B cell (primary cell): ENCODE measurements around the gene RALA.
"Not testable (repeated sequence)": the region's sequence is repeated elsewhere in the genome, so short reads cannot be mapped to it uniquely, and the experiment has no call there.

Experiments used
- EZH2 ChIP-seq: IDR thresholded peaks from 2 replicates; pipeline ENCODE4 v1.6.1; 2012; ENCODE audit warnings: borderline replicate concordance, low read depth, mild to moderate bottlenecking, moderate library complexity, low read length; ENCODE audit not compliant: insufficient read depth, poor library complexity, severe bottlenecking
- TF ChIP-seq, protein P1 (sequence below): fragments of 200-600 bp; IDR thresholded peaks from one replicate; pipeline ENCODE4 v1.8.0; 2022; ENCODE audit warnings: antibody characterized with exemption, mild to moderate bottlenecking

- not testable (repeated sequence) for TF ChIP-seq EZH2
- TF ChIP-seq, protein P1, sequence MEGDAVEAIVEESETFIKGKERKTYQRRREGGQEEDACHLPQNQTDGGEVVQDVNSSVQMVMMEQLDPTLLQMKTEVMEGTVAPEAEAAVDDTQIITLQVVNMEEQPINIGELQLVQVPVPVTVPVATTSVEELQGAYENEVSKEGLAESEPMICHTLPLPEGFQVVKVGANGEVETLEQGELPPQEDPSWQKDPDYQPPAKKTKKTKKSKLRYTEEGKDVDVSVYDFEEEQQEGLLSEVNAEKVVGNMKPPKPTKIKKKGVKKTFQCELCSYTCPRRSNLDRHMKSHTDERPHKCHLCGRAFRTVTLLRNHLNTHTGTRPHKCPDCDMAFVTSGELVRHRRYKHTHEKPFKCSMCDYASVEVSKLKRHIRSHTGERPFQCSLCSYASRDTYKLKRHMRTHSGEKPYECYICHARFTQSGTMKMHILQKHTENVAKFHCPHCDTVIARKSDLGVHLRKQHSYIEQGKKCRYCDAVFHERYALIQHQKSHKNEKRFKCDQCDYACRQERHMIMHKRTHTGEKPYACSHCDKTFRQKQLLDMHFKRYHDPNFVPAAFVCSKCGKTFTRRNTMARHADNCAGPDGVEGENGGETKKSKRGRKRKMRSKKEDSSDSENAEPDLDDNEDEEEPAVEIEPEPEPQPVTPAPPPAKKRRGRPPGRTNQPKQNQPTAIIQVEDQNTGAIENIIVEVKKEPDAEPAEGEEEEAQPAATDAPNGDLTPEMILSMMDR = not testable (repeated sequence)
Observed at GRCh38 chr7:39753237-39753636, 129.9 kb downstream of the RALA start.
